ENCODE measurements around the gene KCNH3.
"Not testable (repeated sequence)": the region's sequence is repeated elsewhere in the genome, so short reads cannot be mapped to it uniquely, and the experiment has no call there.

Gene KCNH3, protein sequence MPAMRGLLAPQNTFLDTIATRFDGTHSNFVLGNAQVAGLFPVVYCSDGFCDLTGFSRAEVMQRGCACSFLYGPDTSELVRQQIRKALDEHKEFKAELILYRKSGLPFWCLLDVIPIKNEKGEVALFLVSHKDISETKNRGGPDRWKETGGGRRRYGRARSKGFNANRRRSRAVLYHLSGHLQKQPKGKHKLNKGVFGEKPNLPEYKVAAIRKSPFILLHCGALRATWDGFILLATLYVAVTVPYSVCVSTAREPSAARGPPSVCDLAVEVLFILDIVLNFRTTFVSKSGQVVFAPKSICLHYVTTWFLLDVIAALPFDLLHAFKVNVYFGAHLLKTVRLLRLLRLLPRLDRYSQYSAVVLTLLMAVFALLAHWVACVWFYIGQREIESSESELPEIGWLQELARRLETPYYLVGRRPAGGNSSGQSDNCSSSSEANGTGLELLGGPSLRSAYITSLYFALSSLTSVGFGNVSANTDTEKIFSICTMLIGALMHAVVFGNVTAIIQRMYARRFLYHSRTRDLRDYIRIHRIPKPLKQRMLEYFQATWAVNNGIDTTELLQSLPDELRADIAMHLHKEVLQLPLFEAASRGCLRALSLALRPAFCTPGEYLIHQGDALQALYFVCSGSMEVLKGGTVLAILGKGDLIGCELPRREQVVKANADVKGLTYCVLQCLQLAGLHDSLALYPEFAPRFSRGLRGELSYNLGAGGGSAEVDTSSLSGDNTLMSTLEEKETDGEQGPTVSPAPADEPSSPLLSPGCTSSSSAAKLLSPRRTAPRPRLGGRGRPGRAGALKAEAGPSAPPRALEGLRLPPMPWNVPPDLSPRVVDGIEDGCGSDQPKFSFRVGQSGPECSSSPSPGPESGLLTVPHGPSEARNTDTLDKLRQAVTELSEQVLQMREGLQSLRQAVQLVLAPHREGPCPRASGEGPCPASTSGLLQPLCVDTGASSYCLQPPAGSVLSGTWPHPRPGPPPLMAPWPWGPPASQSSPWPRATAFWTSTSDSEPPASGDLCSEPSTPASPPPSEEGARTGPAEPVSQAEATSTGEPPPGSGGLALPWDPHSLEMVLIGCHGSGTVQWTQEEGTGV

GRCh38 chr12:49538510-49539403 lies at the start of gene KCNH3:
Gene KCNH3, plus strand, starts transcription at chr12:49539030. Its CDS starts 387 bp downstream, at chr12:49539417.
- DNase-seq (ENCODE audit: low read depth in 2 of 2): peak; percentile 62 to 72

GRCh38 chr12:49489154-49489553 lies 49.7 kb upstream of the KCNH3 start:
- DNase-seq (ENCODE audit: low read depth in 2 of 2): no peak

DNA sequence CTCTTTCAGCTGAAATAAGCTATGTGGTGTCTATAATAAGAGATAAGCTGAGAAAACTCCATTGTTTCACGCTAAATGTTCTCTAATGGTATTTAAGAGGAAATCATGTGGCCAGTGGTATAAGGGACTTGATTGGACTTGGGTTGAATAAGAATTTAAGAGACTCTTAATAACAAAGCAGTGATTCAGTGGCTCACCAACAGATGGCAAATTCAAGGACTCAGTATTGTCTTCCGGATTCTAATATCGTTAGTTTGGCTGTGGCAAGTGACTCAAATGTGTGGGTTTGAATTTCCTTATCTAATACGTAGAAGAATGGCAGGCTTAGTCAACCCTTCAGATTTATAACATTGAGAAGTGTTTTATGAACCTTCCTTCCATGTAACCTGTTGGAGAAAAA lies 49.1 kb upstream of the KCNH3 start:
- DNase-seq (ENCODE audit: low read depth in 2 of 2): no peak

- DNase-seq (ENCODE audit: low read depth in 2 of 2): no peak
Measured at GRCh38 chr12:49491823-49492222, 47.0 kb upstream of the KCNH3 start.

DNA sequence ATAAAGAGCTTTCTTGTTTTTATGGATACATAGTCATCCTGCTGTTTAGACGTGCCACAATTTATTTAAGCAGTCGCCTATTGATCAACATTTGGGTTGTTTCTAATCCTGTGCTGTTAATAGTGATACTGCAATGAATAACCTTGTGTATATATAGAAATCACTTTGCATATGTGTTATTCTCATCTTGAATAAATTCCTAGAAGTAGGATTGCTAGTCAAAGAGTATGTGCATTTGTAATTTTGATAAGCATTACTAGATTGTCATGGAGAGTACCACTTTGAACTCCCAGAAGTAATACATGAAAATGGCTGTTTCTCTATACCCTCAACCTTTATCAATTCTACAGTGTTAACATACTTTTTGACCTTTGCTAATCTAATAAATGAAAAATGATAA lies 44.9 kb upstream of the KCNH3 start:
- no peak for DNase-seq (ENCODE audit: low read depth in 2 of 2)

DNA sequence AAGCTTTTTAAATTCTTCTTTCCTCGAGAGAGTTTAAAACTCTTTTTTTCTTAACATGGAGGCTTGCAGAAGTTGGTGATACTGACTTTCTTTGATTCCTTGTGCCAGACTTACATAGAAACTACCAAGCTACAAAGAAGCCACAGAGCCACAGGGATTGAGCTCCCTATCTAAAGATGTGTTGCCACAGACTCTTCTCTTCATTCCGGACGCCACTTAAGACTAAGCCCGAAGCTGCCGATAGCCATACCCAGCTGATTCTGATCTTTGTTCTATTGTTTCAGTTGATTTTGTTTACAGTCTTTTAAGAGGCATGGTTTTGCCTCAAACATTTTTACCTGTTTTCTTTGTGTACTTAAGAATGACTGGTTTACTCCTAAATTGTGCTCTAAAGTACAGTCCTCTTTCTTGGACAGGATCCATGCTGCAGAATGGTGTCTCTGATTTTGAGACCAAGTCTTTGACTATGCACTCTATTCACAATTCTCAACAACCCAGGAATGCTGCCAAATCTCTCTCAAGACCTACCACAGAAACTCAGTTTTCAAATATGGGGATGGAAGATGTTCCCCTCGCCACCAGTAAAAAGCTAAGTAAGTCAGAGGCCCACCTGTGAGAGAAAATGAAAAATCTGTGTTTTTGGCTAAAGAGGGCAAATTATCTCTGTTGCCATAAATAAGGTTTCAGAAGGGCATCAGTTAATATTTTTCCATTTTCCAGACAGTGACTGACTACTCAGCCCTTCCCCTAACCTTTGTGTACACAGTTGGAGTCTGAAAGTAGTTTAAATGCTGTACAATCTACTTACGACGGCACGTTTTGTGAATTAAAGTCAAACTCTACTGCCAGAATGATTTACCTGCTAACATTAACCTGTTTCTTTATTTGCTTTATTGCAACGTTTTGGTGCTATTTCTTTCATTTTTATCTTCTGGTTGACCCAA lies 42.1 kb upstream of the KCNH3 start:
- no peak for DNase-seq (ENCODE audit: low read depth in 2 of 2)

GRCh38 chr12:49501895-49502294 lies 36.9 kb upstream of the KCNH3 start:
- no peak for DNase-seq (ENCODE audit: low read depth in 2 of 2)

DNA sequence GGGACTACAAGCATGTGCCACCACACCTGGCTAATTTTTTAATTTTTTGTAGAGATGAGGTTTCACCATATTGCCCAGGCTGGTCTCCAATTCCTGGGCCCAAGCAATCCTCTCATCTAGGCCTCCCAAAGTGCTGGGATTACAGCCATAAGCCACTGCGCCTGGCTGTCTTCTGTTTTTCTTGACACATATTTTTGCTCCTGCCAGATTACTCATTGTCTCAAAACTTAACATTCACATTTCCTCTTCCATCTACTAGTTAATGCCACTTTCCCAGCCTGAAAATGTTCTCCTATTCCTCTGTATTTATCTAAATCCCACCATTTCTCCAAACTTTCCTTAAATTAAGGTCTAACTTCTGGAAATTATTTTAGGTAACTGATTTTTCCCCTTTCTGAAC lies 36.2 kb upstream of the KCNH3 start:
- DNase-seq (ENCODE audit: low read depth in 2 of 2): no peak

- no peak for DNase-seq (ENCODE audit: low read depth in 2 of 2)
Measured at GRCh38 chr12:49503674-49504180, 35.1 kb upstream of the KCNH3 start.

GRCh38 chr12:49505672-49506071 lies 33.2 kb upstream of the KCNH3 start:
- DNase-seq (ENCODE audit: low read depth in 2 of 2): no peak

DNA sequence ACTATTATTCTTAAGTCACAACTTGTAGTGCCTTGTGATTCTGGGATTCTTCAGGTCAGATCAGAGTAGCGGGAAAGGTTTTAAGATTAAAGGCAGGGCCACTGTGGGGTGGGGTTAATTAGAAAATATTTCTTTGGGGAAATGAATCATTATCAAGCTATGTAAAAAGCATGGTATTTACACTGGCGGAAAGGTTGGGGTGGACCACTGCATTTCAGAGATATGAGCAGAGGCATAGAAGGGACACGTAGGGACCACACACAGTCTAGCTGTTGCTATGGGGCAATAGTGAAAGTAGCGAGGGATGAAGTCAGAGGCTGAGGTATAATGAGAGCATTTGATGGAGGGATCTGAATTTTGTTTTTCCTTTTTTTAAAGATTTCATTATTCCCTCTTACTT lies 31.7 kb upstream of the KCNH3 start:
- DNase-seq (ENCODE audit: low read depth in 2 of 2): no peak

- DNase-seq (ENCODE audit: low read depth in 2 of 2): not testable (repeated sequence)
Measured at GRCh38 chr12:49509681-49510080, 29.1 kb upstream of the KCNH3 start.

DNA sequence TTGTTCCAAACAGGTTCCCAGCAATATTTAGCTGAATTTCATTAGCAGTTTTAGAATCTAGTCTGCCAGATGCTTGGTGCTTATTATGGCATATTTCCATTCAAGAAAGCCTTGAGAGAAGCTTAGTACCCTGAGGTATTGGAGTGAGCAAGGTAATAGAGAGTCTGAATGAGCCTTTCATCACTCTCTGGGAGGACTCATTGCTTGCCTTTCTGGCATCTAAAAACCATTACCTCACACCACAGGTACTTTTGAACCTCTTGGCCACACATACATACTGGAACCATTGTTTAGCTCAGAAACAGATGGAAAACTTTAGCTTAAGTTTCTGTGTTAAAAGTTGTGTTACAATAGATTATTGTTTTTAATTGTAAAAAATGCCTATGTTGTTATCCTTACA lies 27.4 kb upstream of the KCNH3 start:
- no peak for DNase-seq (ENCODE audit: low read depth in 2 of 2)

- no peak for DNase-seq (ENCODE audit: low read depth in 2 of 2)
Measured at GRCh38 chr12:49512546-49512945, 26.3 kb upstream of the KCNH3 start.

DNA sequence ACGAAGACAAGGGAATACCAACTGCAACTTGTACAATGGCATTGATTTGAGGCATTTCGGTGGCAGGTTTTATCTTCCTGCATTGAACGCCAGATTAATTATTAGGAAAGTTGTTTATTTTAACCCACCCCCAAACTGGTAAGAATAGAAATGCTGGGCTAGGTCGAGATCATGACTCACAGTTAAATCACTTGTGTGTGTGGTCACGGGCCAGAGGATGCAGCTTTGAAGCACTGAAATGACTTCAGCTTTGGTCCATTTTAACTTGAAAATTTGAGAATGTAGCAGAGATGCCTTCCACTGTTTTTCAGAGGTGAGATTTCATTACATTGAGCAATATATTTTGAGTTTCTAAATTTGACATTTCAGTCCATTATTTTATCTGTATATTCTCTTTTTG lies 23.6 kb upstream of the KCNH3 start:
- no peak for DNase-seq (ENCODE audit: low read depth in 2 of 2)

DNA sequence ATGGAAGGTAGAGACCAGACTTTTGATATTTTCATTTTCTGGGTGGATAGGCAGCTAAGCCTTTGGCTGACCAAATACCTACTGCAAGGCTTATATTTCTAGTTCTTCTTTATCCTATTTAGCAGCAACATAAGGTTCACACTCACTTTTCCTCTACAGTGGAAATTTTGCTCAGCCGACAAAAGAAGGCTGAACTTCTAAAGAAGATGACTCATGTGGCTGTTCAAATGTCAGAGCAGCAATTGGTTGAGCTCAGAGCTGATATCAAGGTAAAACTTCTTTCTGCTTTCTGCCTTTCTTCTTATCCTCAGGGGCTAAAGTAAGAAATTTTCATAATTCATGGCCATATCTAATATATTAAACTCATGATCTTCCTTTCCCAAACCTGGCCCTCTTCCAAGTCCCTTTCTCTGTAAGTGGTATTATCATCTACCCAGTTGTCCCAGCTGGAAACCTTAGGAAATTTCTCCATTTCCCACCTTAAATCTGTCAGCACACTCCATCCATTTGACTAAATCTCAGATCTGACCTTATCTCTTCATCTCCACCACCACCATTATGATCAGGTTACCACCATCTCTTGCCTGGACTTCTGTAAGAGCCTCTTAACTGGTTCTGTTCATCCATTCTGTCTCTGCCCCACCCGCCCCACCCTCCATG lies 19.8 kb upstream of the KCNH3 start:
- DNase-seq (ENCODE audit: low read depth in 2 of 2): no peak

DNA sequence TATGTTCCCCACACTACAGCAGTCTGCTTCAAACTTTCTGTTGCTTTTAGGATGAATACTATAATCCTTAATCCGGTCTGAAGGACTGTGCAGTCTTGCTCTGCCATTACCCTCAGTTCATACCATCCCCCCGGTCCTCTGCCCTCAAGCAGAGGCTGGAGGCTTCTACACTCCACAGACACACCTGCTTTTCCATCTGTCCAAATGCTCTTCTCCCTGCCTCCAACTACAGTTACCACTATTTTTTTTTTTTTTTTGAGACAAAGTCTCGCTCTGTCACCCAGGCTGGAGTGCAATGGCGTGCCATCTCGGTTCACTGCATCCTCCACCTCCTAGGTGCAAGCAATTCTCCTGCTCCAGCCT lies 19.3 kb upstream of the KCNH3 start:
- no peak for DNase-seq (ENCODE audit: low read depth in 2 of 2)

- DNase-seq (ENCODE audit: low read depth in 2 of 2): no peak
Measured at GRCh38 chr12:49521389-49521788, 17.4 kb upstream of the KCNH3 start.

DNA sequence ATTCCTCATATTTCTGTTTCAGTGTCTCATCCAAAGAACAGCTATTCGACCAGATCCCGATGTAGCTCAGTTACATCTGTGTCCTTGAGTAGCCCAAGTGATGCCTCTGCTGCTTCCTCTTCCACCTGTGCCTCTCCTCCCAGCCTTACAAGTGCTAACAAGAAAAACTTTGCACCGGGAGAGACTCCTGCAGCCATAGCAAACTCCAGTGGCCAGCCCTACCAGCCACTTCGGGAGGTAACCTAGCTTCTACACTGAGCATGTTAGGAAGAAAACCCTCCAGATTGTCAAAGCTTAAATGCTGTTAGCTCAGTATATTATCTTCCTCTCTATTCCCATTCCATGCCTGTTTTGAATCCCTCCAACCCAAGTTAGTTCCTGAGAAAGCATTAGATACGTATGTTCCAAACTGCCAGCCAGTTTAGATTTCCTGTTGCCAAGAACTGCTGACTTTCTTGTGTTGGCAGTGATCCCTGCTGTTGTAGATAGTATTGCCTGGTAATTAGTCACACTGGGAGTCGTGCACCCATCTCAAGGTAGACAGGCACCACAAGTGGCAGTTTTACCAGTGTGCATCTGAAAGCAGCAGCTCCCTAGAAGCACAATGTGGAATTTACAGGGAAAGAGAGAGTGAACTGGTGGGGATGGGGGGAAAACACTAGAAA lies 14.0 kb upstream of the KCNH3 start:
- DNase-seq (ENCODE audit: low read depth in 2 of 2): no peak
